ENCODE data around the gene LINC00237.

LINC00237 gene

DNA sequence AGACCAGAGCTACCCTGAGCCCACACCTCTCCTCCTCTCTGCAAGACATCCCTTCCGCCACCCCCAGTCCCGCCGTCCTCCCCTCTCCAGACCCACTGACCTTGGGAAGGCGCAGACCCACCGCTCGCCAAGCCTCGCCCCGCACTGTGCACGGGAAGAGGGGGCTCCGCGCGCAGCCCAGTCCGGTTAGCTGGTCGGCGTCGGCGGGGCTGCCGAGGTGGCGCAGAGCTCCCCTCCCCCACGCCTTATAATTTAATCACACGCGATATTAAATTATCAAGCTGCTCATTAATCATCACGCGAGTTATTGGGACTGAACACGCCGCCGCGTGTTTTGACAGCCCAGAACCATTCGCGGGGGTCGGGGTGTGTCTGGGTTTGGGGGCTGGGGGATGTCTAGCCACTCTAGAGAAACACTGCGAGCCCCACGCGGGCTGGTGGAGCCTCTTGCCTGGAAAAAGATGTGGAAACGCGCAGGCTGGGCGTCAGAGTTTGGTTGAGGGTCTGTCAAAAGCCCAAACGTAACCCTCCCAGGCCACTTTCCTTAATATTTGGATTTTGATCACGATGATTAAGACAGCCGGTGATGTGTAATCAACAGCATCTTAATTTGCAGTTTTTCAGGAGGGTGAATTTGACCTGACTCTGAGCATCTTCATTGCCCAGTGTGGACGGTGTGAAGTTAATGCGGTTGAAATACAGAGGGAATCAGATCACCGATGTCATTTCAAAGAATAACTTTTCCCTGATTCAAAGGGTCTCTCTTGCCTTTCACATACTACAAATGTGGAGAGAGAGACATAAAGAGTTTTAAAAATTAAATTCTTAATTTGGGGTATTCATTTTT is at the start of gene LINC00237:
Gene LINC00237 (minus strand): TSS at position 188 of the 847 bp plus-strand sequence.
- no peak for DNase-seq

- DNase-seq = no peak
Measured at GRCh38 chr20:21155268-21155667, 49.1 kb upstream of the LINC00237 start.

GRCh38 chr20:21154692-21155091 is 48.5 kb upstream of the LINC00237 start:
- no peak for DNase-seq

DNA sequence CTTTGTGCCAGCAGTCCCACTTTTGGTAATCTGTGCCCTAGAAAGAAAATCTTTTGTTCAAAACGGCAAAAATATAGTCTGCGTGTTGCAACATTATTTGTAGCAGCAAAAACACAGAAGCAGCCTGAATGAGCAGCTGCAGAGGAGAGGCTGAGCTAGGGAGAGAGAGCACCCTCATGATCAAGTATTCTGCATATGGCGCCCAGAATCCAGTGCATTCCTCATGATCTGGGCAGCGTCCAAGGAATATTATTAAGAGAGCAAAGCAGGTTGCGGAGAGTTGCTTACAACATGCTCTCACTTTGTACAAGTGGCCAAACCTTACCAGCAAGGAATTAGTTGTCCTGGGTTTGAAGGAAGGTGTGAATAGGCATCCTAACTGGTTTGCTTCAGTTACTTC is 45.6 kb upstream of the LINC00237 start:
- no peak for DNase-seq

DNA sequence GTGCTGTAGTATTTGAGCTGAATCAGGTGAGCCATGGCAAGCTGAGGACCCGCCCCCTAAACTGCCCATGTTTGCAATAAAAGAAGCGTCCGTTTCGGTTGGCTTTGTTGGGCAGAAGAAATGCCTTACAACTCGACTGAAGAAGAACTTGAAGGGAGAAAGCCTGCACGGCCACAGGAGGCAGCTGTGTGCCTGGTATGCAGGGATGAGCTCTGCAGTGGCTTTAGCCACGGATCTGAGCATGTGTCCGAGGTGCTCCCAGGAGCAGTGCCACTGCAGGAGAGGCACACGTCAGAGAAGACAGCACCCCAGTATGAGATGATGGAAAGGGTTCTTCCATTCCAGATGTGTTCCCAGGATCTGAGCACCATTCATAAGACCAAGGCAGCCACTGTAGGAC is 43.2 kb upstream of the LINC00237 start:
- no peak for DNase-seq

- no peak for DNase-seq
Measured at GRCh38 chr20:21147593-21147992, 41.4 kb upstream of the LINC00237 start.

DNA sequence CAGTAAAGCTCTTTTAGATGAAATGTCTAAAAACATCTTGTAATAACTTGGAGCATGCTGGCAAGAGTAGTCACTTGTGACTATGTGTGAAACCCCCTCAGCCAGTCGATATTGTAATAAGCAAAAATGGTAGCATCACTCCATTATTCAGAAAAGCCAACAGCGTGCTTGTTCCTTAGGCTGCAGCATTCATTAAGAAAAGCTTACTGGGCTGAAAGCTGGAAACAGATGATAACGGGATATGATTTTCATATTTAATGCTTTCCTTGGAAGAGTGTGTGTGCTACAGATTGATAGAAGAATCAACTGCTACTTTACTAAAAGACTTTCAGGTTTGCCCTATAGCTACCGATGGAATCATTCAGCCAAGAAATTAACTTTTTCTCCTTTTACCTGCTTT is 40.1 kb upstream of the LINC00237 start:
- DNase-seq = no peak

- no peak for DNase-seq
Measured at GRCh38 chr20:21145424-21145823, 39.3 kb upstream of the LINC00237 start.

DNA sequence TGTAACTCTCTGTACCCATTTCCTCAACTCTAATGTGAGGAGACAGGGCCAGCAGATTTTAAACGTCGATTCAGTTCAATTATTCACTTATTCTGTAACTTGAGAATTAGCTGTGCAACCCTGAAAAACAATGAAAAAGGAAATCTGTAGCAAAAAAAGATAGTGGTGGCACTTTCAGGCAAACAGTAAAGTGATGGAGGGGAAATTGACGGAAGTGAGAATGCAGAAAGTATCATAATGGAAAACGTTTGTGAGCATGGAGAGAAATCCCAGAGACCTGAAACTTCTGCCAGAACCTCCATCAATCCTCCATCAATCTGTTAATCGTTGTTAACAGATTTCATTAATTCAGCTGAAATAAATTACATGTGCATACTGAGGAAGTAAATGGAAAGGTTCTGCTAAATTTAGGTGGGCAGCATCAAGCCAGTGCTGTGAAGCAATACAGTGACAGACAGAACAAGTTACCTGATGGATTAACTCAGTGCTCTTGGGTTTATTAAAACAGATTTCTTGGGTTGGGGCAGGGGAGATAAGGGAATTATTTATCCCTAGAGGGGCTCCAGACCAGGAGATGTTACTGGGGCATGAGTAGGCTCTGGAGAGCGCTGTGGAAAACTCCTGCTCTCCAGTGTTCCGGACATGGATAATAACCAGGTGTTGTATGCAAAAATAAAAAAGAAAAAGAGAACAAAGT is 37.2 kb upstream of the LINC00237 start:
- DNase-seq = no peak

DNA sequence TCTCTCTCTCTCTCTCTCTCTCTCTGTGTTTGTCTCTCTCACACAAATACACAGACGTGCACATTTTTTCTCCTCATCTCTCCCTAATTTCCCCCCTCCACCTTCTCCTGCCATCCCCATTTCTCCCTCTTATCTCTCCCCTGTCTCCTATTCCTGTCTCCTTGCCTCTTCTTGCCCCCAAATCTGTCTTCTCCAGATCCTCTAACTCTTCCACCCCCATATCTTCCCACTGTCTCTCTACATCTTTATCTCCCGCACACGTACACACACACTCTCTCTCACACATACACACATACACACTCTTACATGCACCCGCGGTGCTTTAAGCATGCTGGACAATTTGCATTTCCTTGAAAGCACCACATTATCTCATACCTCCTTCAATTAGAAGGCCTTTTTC is 35.7 kb upstream of the LINC00237 start:
- no peak for DNase-seq

GRCh38 chr20:21139881-21140566 is 33.9 kb upstream of the LINC00237 start:
- DNase-seq = no peak

DNA sequence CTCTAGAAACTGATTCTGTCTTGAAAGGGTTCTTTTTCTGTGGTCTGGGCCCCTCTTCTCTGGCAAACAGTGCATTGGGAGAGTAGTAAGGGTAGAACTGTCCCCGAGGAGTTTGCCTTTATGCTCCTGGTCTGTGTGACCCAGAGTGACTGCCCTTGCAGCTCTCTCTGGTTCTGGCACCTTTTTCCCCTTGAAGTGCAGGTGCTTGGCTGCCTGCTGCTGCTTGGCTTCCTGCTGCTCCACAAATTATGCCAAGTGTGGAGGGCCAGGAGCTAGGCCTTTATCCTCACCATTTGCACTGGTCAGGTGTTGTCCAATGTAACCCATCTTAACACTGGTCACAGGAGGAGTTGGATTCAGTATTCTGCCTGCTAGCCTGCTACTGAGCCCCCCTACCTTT is 30.9 kb upstream of the LINC00237 start:
- no peak for DNase-seq

DNA sequence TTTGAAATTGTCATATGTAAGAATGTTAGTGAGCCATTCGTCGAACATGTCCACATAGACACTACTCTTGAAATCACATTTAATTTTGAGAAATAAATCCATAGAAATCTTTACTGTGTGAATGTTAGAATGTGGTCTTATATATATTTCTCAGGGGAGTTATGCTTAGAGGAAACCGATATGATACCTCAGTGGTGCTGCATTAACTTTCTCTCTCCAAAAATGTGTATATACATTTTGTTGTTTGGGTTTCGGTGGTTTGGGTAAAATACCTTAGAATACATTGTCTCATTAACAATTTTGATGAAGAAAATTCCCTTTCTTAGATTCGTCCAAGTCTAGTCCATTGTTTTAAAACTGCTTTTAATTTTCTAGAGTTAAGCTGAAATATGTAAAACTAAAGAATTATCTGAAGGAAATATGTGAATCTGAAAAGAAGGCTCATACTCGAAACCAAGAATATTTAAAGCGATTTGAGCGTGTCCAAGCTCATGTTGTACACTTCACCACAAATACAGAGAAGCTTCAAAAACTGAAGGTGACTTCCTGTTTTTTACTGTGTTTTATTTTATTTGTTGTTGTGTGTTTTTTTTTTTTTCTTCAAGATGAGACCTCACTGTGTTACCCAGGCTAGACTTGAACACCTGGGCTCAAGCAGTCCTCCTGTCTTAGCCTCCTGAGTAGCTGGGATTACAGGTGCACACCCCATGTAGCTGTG is 30.0 kb upstream of the LINC00237 start:
- no peak for DNase-seq

DNA sequence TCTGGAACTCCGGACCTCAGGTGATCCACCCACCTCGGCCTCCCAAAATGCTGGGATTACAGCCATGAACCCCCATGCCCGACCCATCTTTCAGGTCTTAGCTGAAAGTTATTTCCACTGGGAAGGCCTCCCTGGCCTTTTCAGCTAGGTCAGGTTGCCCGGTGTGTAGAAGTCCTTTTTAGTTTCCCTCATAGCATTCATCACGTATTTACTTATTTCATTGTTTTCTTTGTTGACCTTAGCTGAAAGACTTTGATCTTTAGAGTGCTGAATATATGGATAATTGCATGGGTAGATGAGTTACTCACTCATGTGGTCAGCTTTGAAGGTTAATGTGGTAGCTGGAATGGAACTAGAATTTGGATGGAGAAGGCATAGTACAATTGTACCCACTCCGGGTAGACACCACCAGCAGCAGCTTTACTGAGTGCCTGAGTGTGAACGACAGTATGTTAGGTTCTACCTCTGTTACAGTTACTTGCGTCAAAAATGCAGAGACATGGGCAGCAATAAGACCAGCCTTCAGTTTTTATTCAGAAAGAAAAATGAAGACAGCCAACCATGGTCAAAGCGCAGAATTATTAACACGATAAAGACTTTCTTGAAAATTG is 28.8 kb upstream of the LINC00237 start:
- no peak for DNase-seq

- no peak for DNase-seq
Measured at GRCh38 chr20:21133917-21134622, 27.9 kb upstream of the LINC00237 start.

- no peak for DNase-seq
Measured at GRCh38 chr20:21133404-21133803, 27.2 kb upstream of the LINC00237 start.

DNA sequence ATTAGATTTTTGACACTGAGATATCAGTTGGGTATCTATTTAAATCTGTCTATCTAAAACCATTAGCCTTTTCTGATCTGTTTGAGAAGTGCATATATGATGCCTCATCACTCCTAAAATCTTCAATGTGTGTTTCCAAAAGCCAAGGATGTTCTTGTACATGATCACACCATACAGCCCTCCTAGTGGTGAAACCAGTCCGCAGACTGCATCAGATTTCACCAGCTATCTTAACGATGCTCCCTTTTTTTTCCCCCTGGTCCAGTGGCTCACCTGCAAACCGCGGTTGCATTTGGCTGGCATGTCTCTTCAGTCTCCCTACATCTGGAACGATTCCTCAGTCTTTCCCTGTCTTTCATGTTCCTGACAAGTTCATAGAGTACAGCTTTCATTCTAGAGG is 23.7 kb upstream of the LINC00237 start:
- no peak for DNase-seq

DNA sequence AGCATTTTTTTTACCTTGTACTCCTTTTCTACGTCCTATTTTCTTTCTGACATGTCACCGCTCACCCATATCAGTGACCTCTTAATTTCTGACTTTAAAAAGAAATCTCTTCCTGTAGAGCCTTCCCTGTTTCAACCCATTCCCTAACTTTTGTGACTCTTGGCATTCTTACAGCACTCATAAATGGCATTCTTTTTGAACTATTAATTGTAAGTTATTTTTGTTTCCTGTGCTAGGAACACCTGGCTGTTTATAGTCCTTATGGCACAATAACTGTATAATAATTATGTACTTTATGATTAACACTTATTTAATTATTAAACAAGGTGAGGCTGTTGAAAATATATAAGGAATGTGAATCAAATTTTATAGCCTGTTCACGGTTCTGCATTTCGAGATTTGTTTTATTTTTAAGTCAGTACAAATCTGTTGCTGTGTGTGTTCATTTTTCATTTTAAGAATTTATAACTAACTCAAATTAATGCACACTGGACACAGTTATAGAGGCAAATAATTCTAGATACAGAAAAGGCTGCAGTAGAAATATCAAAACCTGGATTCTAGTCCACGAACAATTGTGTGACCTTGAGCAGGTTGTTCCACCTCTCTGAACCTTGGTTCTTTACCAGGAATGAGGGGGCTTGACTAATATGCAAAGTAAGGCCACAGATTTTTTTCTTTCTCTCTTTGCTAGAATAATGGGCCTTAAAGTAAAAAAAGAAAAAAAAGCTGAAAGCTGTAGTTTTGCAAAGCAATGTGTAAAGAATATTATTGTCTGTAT is 21.2 kb upstream of the LINC00237 start:
- no peak for DNase-seq

- no peak for DNase-seq
Measured at GRCh38 chr20:21126581-21126870, 20.4 kb upstream of the LINC00237 start.

DNA sequence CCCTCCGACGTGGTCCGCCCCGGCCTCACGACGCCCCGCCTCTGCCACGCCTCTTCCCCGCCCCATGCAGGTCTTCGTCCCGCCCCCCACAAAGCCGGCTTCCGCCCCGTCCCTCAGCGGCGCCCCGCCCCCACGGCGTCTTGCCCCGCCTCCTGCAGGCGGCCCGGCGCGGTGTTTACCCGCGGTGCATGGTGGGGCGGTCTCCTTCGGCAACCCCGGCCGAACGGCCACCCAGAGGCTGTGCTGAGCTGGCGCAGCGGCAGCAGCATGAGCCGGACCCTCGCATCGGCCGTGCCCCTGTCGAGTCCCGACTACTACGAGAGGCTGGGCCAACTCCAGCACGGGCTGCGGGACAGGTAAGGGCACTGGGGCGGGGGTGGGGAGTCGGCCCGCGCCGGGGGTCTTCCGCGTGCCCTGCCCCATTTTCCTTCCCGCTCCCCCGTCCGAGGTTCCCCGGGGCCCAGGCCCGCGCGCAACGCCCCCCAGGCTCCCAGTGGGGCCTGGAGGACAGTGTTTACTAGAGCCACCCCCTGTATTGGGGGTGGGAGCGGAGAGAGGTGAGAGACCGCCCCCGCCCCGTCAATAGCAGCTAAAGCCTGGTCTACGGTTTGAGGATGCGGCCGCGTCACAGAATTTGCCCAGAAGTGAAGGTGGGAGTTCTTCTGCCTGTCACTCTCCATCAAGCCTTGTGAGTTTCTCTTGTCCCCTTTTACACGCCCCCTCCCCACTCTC is 19.9 kb upstream of the LINC00237 start, which contains the start of gene KIZ:
Gene KIZ (plus strand): TSS at position 234 of the 732 bp plus-strand sequence. CDS start 34 bp downstream, at position 268.
- peak; percentile 59 for DNase-seq

All from DMS79 (cell line).